Inferior parietal cortex (tissue), 1 donor: ENCODE data around the gene TRDN.

Experiments
- DNase-seq: peaks from one replicate; pipeline ENCODE4 v3.0.0-alpha.2; 2016; ENCODE audit errors: extremely low spot score

TRDN gene

GRCh38 chr6:123636782-123637181 is at the start of gene TRDN:
Gene TRDN, minus strand, starts transcription at chr6:123636950. Its CDS starts 175 bp downstream, at chr6:123636775.
- DNase-seq: no peak

GRCh38 chr6:123681957-123682462 is 45.3 kb upstream of the TRDN start:
- no peak for DNase-seq

- DNase-seq: no peak
Observed at GRCh38 chr6:123677897-123678296, 41.1 kb upstream of the TRDN start.

- no peak for DNase-seq
Observed at GRCh38 chr6:123676793-123677192, 40.0 kb upstream of the TRDN start.

GRCh38 chr6:123668965-123669591 is 32.3 kb upstream of the TRDN start:
- DNase-seq: no peak

GRCh38 chr6:123668063-123668462 is 31.3 kb upstream of the TRDN start:
- no peak for DNase-seq

GRCh38 chr6:123663436-123663835 is 26.7 kb upstream of the TRDN start:
- DNase-seq: no peak

- DNase-seq: no peak
Observed at GRCh38 chr6:123662757-123663156, 26.0 kb upstream of the TRDN start.

- DNase-seq: no peak
Observed at GRCh38 chr6:123661105-123661891, 24.5 kb upstream of the TRDN start.

- no peak for DNase-seq
Observed at GRCh38 chr6:123659960-123660748, 23.4 kb upstream of the TRDN start.

GRCh38 chr6:123658848-123659247 is 22.1 kb upstream of the TRDN start:
- DNase-seq: no peak

- no peak for DNase-seq
Observed at GRCh38 chr6:123655521-123656306, 19.0 kb upstream of the TRDN start.

- no peak for DNase-seq
Observed at GRCh38 chr6:123648723-123649122, 12.0 kb upstream of the TRDN start.

- no peak for DNase-seq
Observed at GRCh38 chr6:123648020-123648580, 11.3 kb upstream of the TRDN start.

- DNase-seq: no peak
Observed at GRCh38 chr6:123641497-123641896, 4.7 kb upstream of the TRDN start.

- DNase-seq: no peak
Observed at GRCh38 chr6:123640567-123641187, 3.9 kb upstream of the TRDN start.

GRCh38 chr6:123638865-123639264 is 2.1 kb upstream of the TRDN start:
- no peak for DNase-seq

- no peak for DNase-seq
Observed at GRCh38 chr6:123636282-123636681, 468 bp downstream of the TRDN start.

- no peak for DNase-seq
Observed at GRCh38 chr6:123635567-123635966, 1.2 kb downstream of the TRDN start.

GRCh38 chr6:123635144-123635543 is 1.6 kb downstream of the TRDN start:
- DNase-seq: no peak

- no peak for DNase-seq
Observed at GRCh38 chr6:123632641-123633040, 4.1 kb downstream of the TRDN start.
